Eye (tissue), 1 donor: Measurements from ENCODE around the gene TMEM101.
"Not testable (repeated sequence)": the region's sequence is repeated elsewhere in the genome, so short reads cannot be mapped to it uniquely, and the experiment has no call there.

Experiments used
- DNase-seq: peaks from one replicate; pipeline ENCODE4 v3.0.0-alpha.2; 2015

The TMEM101 gene

GRCh38 chr17:43974382-43975266, 40.1 kb downstream of the TMEM101 start:
- DNase-seq, result peak; percentile 54

GRCh38 chr17:43972444-43973212, 42.1 kb downstream of the TMEM101 start:
- DNase-seq, result not testable (repeated sequence)

GRCh38 chr17:43971436-43971835, 43.3 kb downstream of the TMEM101 start:
- DNase-seq, result not testable (repeated sequence)

GRCh38 chr17:43970366-43970765, 44.4 kb downstream of the TMEM101 start:
- DNase-seq, result no peak

DNA sequence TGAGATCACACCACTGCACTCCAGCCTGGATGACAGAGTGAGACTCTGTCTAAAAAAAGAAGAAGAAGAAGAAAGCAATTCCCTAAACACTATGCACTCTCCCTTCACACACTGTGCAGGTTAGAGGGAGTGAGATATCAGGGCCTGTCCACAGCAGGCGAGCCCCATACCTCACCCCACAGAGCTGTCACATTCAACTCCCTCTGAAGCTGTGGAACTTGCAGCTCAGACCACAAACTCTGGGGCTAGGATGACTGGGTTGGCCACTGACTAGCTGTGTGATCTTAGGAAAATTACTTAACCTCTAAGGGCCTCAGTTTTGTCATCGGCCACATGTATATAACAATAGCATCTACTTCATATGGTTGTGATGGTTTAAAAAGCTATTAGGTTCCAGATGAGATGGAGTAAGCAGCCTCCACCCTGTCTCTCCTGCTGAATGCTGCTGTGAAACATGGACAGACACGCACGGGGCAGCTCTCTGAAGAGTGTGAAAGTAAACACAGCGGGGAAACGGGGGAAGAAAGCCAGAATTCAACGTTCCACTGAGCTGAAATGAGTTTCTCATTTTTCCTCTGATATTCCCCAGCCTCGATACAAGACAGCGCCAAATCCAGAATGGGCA, 47.4 kb downstream of the TMEM101 start:
- DNase-seq, result no peak

- no peak for DNase-seq
Measured at GRCh38 chr17:43966276-43966675, 48.5 kb downstream of the TMEM101 start.

DNA sequence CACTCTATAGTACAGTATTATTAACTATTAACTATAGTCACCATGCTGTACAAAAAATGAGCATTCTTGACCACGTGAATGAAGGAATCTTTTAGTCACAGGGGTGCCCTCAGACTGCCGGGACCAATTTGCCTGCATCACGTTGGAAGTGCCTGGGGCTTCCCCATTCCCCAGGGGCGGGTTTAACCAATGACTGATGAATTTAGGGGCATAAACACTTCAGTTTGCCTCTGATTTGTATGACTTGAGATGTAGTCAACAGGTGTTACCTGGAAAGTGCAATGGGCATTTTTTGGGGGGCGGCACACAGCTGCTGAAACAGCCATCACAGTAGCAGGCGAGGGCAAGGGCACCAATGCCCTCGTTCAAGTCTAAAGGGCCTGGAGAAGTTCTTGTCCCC, 52.3 kb downstream of the TMEM101 start:
- no peak for DNase-seq

DNA sequence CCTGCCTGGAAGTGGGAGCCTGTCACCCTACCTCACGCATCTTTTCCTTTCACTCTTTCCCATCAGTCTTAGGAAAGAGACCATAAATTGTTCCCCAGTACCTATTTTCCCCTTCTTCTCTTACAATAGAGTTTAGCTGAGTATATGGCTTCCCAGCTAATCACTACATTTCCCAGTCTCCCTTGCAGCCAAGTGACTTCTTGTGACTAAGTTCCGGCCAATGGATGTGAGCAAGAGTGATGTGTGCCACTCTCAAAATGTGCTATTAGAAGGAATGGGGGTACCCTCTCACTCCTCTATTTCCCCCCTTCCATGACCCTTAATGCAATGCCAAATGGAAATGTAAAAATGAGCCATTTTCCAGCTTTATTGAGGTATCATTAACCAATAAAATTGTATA, 52.8 kb downstream of the TMEM101 start:
- no peak for DNase-seq

DNA sequence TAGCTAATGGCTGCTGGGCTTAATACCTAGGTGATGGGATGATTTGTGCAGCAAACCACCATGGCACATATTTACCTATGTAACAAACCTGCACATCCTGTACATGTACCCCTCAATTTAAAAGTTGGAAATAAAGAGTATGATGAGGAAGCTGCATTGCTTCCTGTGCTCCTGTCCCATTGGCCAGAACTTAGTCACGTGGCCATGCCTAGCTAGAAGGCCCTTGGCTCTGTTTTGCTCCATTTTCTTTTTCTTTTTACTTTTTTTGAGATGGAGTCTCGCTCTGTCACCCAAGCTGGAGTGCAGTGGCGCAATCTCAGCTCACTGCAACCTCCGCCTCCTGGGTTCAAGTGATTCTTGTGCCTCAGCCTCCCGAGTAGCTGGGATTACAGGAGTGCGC, 53.5 kb downstream of the TMEM101 start:
- not testable (repeated sequence) for DNase-seq
